Liver (tissue), 3 donors: ENCODE measurements around the gene MAP4K1.

Experiments
- HNF4A ChIP-seq, 2 donors: conservative IDR thresholded peaks; 2 replicates each; pipeline ENCODE4 v1.6.1; 2016; ENCODE audit warnings: antibody characterized with exemption in 2 of 2, mild to moderate bottlenecking in 2 of 2
- TAF1 ChIP-seq: conservative IDR thresholded peaks from 2 replicates; pipeline ENCODE4 v1.6.1; 2016; ENCODE audit warnings: antibody characterized with exemption, mild to moderate bottlenecking
- YY1 ChIP-seq: IDR thresholded peaks from 2 replicates; pipeline ENCODE4 v1.6.1; 2016; ENCODE audit warnings: antibody characterized with exemption, mild to moderate bottlenecking
- TF ChIP-seq, protein P1 (sequence below): IDR thresholded peaks from 2 replicates; pipeline ENCODE4 v1.6.1; 2016; ENCODE audit warnings: antibody characterized with exemption
- TF ChIP-seq, protein P2 (sequence below): fragments of 150-350 bp; IDR thresholded peaks from 2 replicates; pipeline ENCODE4 v1.5.1; 2017; ENCODE audit warnings: improper control_type of control experiment, low read depth, low read length; ENCODE audit not compliant: missing input control
- TF ChIP-seq, protein P3 (sequence below): IDR thresholded peaks from 2 replicates; pipeline ENCODE4 v1.6.1; 2016; ENCODE audit warnings: antibody characterized with exemption
- donor health status: healthy.
- donor health status: healthy.

DNA sequence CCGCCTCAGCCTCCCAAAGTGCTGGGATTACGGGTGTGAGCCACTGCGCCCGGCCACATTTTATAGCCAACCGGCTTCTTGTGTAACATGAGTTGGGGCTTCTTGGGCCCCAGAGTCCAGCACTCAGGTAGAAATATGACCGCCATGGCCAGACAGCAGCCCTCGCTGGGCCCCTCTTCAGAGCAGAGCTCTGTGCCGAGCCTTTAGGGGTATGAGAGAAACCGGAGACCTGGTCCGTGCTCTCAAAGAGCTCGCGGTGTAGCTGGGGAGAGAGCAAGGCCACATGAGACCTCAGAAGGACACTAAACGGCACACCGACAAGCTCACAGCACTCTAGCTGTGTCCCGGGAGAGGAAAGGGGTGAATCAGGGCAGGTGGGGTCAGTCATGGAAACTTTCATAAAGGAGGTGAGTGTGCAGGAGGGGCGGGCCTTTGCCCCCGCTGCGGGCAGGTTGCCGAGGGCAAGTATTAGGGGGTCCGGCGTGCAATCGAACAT, 45.5 kb upstream of the MAP4K1 start:
- TF ChIP-seq, protein P1, sequence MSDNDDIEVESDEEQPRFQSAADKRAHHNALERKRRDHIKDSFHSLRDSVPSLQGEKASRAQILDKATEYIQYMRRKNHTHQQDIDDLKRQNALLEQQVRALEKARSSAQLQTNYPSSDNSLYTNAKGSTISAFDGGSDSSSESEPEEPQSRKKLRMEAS = no peak
- TF ChIP-seq YY1 (no peak), HNF4A (conservative IDR thresholded peaks at IDR 0.05) (no peak), TAF1 (no peak)
- TF ChIP-seq, protein P2, sequence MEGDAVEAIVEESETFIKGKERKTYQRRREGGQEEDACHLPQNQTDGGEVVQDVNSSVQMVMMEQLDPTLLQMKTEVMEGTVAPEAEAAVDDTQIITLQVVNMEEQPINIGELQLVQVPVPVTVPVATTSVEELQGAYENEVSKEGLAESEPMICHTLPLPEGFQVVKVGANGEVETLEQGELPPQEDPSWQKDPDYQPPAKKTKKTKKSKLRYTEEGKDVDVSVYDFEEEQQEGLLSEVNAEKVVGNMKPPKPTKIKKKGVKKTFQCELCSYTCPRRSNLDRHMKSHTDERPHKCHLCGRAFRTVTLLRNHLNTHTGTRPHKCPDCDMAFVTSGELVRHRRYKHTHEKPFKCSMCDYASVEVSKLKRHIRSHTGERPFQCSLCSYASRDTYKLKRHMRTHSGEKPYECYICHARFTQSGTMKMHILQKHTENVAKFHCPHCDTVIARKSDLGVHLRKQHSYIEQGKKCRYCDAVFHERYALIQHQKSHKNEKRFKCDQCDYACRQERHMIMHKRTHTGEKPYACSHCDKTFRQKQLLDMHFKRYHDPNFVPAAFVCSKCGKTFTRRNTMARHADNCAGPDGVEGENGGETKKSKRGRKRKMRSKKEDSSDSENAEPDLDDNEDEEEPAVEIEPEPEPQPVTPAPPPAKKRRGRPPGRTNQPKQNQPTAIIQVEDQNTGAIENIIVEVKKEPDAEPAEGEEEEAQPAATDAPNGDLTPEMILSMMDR = no peak
- TF ChIP-seq, protein P3, sequence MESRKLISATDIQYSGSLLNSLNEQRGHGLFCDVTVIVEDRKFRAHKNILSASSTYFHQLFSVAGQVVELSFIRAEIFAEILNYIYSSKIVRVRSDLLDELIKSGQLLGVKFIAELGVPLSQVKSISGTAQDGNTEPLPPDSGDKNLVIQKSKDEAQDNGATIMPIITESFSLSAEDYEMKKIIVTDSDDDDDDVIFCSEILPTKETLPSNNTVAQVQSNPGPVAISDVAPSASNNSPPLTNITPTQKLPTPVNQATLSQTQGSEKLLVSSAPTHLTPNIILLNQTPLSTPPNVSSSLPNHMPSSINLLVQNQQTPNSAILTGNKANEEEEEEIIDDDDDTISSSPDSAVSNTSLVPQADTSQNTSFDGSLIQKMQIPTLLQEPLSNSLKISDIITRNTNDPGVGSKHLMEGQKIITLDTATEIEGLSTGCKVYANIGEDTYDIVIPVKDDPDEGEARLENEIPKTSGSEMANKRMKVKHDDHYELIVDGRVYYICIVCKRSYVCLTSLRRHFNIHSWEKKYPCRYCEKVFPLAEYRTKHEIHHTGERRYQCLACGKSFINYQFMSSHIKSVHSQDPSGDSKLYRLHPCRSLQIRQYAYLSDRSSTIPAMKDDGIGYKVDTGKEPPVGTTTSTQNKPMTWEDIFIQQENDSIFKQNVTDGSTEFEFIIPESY = no peak
